K562 treated with DMSO at 1 percent for 48 hours (cell line): ENCODE measurements around the gene DMD. TPM values are rescaled to one million over a fixed set of nuclear protein-coding genes. Genes with fewer than 3 reads are reported as not detected.

ENCODE experiments used
- total RNA-seq: library from RNA; unstranded; fragments of 300-600 nt; gene quantifications from 2 replicates; pipeline ENCODE4 v1.2.3, GENCODE V29; 2022; ENCODE audit warnings: low replicate concordance; ENCODE audit errors: extremely low read depth

Gene DMD
- total RNA-seq: not detected in 2 replicates

DNA sequence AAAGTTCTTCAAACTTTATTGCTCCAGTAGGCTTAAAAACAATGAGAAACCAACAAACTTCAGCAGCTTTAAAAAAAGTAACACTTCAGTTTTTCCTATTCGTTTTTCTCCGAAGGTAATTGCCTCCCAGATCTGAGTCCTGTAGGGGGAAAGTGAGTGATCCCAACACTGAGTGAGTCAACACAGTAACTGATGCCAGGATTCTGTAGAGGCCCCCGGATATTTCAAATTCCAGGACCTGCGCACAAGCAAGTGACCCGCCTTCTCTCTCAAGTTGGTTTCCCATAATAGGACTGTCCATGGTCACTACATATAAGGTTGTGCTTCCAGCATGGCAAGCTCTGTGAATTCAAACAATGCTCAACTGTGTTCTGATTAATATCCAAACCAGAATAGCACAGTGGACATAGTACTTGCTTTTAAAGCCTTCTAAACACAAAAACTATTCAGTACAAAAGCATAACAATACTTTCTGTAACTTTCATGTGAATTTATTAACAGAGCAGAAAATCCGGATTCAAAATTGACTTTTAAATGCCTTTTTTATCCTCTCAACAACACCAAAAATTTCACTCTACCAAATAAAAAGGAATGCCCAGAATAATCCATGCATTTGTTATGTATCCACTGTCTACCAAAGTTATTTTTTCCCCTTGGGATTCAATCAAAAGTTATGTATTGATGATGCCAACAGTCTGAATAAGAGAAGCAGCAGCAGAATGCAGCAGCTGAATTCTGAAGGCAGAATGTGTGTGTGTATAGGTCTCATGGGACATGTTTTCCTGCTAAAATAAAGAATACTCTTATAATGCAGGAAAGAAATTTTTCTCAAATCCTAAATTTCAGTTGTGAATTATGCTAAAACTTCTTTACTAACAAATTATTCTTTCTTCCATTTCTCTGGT, at the start of gene DMD:
DMD (minus strand) TSS at position 194 of the 905 bp plus-strand sequence. CDS start 237 bp downstream, outside the sequence.

DNA sequence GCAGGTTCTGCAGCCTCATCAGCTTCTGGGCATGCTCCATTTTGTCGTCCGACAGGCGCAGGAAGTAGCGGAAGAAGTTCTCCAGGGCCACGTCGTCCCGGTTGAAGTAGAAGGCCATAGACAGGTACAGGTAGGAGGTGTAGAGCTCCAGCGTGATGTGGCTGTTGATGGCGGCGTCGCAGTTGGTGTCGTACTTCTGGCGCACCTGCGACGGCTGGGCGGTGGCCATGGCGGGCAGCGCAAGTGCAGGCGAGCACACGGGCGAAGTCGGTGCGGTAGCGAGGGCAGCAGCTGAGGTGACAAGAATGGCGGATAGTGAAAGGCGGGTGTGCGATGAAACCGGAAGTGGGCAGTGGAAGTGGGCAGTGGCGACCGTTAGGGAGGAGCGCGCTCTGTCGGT, 2139.6 kb downstream of the DMD start, which contains the start of gene FTHL17:
FTHL17 (minus strand) TSS at position 317 of the 400 bp plus-strand sequence; CDS start at position 229, 88 bp downstream.

